Measurements from ENCODE around the gene SLC16A6.

DNA sequence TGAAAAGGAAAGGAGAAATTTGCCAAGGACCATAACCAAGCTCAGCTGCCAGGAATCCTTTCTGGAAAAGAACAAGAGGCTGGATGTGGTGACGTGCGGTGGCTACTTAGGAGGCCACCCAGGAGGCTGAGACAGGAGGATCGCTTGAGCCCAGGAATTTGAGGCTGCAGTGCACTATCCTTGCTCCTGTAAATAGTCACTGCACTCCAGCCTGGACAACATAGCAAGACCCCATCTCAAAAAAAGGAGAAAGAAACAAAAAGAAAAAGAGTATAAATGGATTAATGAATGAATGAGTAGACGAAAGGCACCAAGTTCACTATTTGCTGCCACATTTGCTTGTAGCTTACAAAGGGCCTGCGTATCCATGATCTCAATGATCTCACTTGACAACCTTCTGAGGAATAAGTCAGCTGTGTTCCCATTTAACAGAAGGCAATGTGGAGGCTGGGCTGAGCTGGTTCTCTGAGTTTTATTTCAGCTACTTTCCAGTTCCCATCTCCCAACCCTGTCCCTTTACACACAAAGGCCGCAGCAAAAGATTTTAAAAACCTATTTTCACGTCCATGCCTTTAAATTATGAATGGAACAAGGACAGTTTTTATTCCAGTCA, 30.1 kb upstream of the SLC16A6 start:
- TF ChIP-seq, protein P1, sequence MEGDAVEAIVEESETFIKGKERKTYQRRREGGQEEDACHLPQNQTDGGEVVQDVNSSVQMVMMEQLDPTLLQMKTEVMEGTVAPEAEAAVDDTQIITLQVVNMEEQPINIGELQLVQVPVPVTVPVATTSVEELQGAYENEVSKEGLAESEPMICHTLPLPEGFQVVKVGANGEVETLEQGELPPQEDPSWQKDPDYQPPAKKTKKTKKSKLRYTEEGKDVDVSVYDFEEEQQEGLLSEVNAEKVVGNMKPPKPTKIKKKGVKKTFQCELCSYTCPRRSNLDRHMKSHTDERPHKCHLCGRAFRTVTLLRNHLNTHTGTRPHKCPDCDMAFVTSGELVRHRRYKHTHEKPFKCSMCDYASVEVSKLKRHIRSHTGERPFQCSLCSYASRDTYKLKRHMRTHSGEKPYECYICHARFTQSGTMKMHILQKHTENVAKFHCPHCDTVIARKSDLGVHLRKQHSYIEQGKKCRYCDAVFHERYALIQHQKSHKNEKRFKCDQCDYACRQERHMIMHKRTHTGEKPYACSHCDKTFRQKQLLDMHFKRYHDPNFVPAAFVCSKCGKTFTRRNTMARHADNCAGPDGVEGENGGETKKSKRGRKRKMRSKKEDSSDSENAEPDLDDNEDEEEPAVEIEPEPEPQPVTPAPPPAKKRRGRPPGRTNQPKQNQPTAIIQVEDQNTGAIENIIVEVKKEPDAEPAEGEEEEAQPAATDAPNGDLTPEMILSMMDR (conservative IDR thresholded peaks at IDR 0.05 in 1 of 2, IDR thresholded peaks at IDR 0.05 in 1 of 2; ENCODE audit: extremely low read depth in 1 of 2, insufficient read depth in 1 of 2, low read depth in 1 of 2, low read length in 2 of 2), result no peak
- TF ChIP-seq EZH2 (IDR thresholded peaks at IDR 0.05; ENCODE audit: borderline replicate concordance, low read length), result no peak
